ENCODE data around the gene ARSG. TPM values are rescaled to one million over a fixed set of nuclear protein-coding genes. Genes with fewer than 3 reads are reported as not detected.

The ARSG gene
- total RNA-seq, 1 donor from 2014 or later: 7.4 TPM

GRCh38 chr17:68289473-68289872 lies 1.8 kb upstream of the ARSG start:
- H3K9me3 Mint-ChIP-seq (ENCODE audit: low read depth): no peaks in the 10 kb centered on the region
- TF ChIP-seq, protein P1, sequence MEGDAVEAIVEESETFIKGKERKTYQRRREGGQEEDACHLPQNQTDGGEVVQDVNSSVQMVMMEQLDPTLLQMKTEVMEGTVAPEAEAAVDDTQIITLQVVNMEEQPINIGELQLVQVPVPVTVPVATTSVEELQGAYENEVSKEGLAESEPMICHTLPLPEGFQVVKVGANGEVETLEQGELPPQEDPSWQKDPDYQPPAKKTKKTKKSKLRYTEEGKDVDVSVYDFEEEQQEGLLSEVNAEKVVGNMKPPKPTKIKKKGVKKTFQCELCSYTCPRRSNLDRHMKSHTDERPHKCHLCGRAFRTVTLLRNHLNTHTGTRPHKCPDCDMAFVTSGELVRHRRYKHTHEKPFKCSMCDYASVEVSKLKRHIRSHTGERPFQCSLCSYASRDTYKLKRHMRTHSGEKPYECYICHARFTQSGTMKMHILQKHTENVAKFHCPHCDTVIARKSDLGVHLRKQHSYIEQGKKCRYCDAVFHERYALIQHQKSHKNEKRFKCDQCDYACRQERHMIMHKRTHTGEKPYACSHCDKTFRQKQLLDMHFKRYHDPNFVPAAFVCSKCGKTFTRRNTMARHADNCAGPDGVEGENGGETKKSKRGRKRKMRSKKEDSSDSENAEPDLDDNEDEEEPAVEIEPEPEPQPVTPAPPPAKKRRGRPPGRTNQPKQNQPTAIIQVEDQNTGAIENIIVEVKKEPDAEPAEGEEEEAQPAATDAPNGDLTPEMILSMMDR (IDR thresholded peaks at IDR 0.05): no peak
- no peaks in the 10 kb centered on the region for H3K36me3 Mint-ChIP-seq (ENCODE audit: low read depth)
- peaks cover 16% of the 10 kb centered on the region for H3K4me1 Mint-ChIP-seq (ENCODE audit: low read depth)
- DNase-seq (ENCODE audit: low spot score): no peak
- peaks cover 10% of the 10 kb centered on the region for H3K27me3 Mint-ChIP-seq (ENCODE audit: low read depth)
- H3K4me3 Mint-ChIP-seq (ENCODE audit: unreplicated experiment): no peak overlapping the region
- no peak overlapping the region for H3K27ac Mint-ChIP-seq (ENCODE audit: unreplicated experiment)

DNA sequence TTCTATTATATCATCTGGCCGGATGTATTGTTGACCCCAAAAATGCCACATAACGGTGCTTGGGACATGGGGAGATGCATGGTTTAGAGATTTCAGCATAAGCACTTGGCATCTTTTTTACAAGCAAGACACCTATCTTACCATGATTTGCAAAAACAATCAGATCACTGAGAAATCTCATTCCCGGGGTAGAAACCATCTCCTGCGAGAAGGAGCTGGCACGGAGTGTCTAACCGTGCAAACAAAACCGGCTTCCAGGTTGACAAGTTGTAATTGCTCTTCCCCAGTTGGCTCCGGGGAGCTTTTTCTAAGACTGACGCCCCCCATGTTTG lies 1.4 kb upstream of the ARSG start:
- H3K4me1 Mint-ChIP-seq (ENCODE audit: low read depth): peaks cover 16% of the 10 kb centered on the region
- no peak overlapping the region for H3K27ac Mint-ChIP-seq (ENCODE audit: unreplicated experiment)
- H3K36me3 Mint-ChIP-seq (ENCODE audit: low read depth): no peaks in the 10 kb centered on the region
- peaks cover 10% of the 10 kb centered on the region for H3K27me3 Mint-ChIP-seq (ENCODE audit: low read depth)
- TF ChIP-seq, protein P1 (IDR thresholded peaks at IDR 0.05): no peak
- DNase-seq (ENCODE audit: low spot score): no peak
- no peaks in the 10 kb centered on the region for H3K9me3 Mint-ChIP-seq (ENCODE audit: low read depth)
- H3K4me3 Mint-ChIP-seq (ENCODE audit: unreplicated experiment): no peak overlapping the region

DNA sequence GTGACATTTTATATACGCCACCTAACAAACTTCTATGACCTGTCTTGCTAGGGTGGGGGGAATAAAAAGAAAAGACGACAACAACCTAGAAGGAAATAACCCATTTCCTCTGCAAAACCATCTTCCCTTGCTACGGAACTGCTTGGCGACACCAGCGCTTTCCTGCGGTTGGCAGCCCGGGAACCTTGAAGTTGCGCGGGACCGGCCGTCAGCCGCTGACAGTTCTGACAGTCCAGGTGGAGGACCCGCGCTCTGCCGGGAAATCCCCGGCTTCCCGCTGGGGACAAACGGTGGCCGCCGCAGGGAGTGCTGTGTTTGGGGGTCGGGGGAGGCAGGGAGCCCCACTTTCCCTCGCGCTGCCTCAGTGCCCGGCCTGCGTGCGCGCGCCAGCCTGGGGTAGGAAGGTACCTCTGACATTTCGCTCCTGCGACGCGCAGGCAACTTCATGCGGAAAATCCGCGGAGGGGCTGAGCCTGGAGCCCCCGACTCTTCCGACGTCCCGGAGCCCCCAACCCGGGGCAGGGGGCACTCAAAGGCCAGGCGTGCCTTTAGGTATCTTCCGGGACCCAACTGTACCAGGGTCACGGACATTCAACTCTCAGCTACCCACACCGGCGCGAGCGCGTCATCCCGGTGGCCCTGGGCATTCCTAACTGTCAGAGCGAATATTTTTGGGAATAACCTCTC lies 884 bp upstream of the ARSG start:
- TF ChIP-seq, protein P1 (IDR thresholded peaks at IDR 0.05): no peak

DNA sequence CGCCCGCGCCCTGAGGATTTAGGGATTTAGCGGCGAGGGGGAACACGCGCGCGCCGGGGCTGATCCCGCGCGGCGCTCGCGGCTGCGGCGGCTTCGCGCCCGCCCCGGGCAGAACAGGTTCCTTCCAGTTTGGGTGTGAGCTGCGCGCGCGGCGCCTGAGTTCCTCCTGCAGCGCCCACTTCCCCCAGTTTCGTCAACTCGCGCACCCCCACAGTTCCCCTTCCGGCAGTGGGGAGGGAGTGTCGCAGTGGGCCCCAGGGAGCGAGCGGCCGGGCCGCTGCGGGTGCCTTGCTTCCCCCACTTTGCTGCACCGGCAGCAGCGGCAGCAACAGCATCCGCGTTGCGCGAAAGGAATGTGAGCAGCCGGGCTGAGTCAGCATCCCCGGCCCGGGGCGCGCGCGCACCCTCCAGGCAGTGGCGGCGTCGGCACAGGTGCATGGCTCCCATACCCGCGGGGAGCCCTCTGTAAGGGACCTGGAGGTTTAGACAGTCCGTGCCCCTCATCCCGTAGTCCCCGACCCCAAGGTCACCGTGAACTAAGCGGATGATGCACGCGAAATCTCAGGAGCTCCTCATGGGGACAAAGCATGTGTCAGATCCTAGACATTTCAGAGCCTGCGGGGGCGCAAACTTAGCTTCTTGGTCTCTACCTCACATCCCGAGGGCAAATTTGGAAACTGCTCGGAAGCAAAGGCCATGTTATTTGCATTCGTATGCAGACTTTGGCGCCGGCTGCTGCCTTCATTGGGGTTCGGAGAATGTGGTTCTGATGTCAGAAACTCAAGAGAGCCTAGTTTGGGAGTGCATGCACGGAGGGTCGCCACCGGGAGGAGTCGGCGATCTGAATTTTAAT lies 767 bp downstream of the ARSG start:
- H3K4me3 Mint-ChIP-seq (ENCODE audit: unreplicated experiment): peak overlapping the region; percentile 65
- no peak overlapping the region for H3K27ac Mint-ChIP-seq (ENCODE audit: unreplicated experiment)
- DNase-seq (ENCODE audit: low spot score): no peak
- H3K36me3 Mint-ChIP-seq (ENCODE audit: low read depth): no peaks in the 10 kb centered on the region
- H3K9me3 Mint-ChIP-seq (ENCODE audit: low read depth): no peaks in the 10 kb centered on the region
- H3K27me3 Mint-ChIP-seq (ENCODE audit: low read depth): peaks cover 10% of the 10 kb centered on the region
- peaks cover 16% of the 10 kb centered on the region for H3K4me1 Mint-ChIP-seq (ENCODE audit: low read depth)
- TF ChIP-seq, protein P1 (IDR thresholded peaks at IDR 0.05): peak; percentile 28

More for the DNA sequence above, 884 bp upstream of the ARSG start:
- Mint-ChIP-seq H3K4me3 (ENCODE audit: unreplicated experiment) (peak overlapping the region; percentile 77), H3K9me3 (ENCODE audit: low read depth) (no peaks in the 10 kb centered on the region), H3K27me3 (ENCODE audit: low read depth) (peaks cover 10% of the 10 kb centered on the region), H3K4me1 (ENCODE audit: low read depth) (peaks cover 16% of the 10 kb centered on the region), H3K27ac (ENCODE audit: unreplicated experiment) (no peak overlapping the region), H3K36me3 (ENCODE audit: low read depth) (no peaks in the 10 kb centered on the region)
- DNase-seq (ENCODE audit: low spot score): no peak

DNA sequence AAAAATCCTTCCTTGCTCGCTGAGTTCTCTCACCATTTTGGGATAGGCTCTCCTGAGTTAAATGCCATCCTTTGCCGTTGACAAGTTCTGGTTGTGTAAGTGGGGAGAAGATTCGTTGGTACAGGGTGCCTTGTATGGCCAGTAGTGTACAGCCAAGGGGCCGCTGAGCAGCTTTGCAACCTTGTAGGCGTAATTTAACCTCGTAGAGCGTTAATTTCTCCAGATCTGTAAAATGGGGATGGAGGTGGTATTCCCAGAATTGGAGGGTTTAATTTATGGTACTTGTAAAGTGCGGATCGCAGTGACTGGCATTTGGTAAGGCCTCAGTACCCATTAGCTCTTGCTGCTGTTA lies 1.4 kb downstream of the ARSG start:
- Mint-ChIP-seq H3K27ac (ENCODE audit: unreplicated experiment) (no peak overlapping the region), H3K4me1 (ENCODE audit: low read depth) (peaks cover 16% of the 10 kb centered on the region), H3K36me3 (ENCODE audit: low read depth) (no peaks in the 10 kb centered on the region), H3K9me3 (ENCODE audit: low read depth) (no peaks in the 10 kb centered on the region), H3K4me3 (ENCODE audit: unreplicated experiment) (no peak overlapping the region), H3K27me3 (ENCODE audit: low read depth) (peaks cover 10% of the 10 kb centered on the region)
- TF ChIP-seq, protein P1 (IDR thresholded peaks at IDR 0.05): no peak
- no peak for DNase-seq (ENCODE audit: low spot score)

All from chondrocyte (in vitro differentiated cells).